ENCODE results near the gene ADGRA3.

- TF ChIP-seq CTCF (IDR thresholded peaks at IDR 0.05), result no peak
- TF ChIP-seq POLR2A (IDR thresholded peaks at IDR 0.05), result no peak
These were observed 37.7 kb upstream of the ADGRA3 start for GRCh38 chr4:22553560-22553959.
